Lower leg skin (tissue), 4 donors: ENCODE data around the gene ZBED4. TPM values are rescaled to one million over a fixed set of nuclear protein-coding genes. Genes with fewer than 3 reads are reported as not detected.

Experiments used
- DNase-seq, 2 donors: peaks; one replicate each; pipeline ENCODE4 v3.0.0-alpha.2; 2019; ENCODE audit warnings: low spot score in 2 of 2
- H3K4me3 ChIP-seq: fragments of 200-600 bp; sonication (generic); 2 replicates; pipeline ENCODE4 v1.5.1; 2017; ENCODE audit warnings: mild to moderate bottlenecking, low read depth; ENCODE audit not compliant: poor library complexity, severe bottlenecking
- CTCF ChIP-seq, 3 donors: fragments of 450-650 bp; IDR thresholded peaks; one replicate each; pipeline ENCODE4 v1.5.1; 2016; ENCODE audit warnings: antibody characterized with exemption in 3 of 3, mild to moderate bottlenecking in 3 of 3, moderate library complexity in 2 of 3
- POLR2A ChIP-seq, 2 donors: fragments of 450-650 bp; IDR thresholded peaks; one replicate each; pipeline ENCODE4 v1.6.1; 2016 to 2017; ENCODE audit warnings: antibody characterized with exemption in 2 of 2, mild to moderate bottlenecking in 1 of 2, moderate library complexity in 1 of 2
- WGBS, 2 donors: methylation state at CpG; one replicate each; pipeline ENCODE4 v1.1.5; 2018; 5-methylcytosine and 5-hydroxymethylcytosine counted together
- intact Hi-C: fragments of 100-400 bp; cut with DNase I; formaldehyde crosslinking; loops from one replicate; pipeline ENCODE4 v1.15.0; 2023; ENCODE audit warnings: low total_unique reads
- total RNA-seq, 4 donors: library from RNA; depleted of rRNA; stranded (reverse); fragments of >200 nt; gene quantifications; one replicate each; pipeline ENCODE4 v1.1.0, GENCODE V29; 2016

ZBED4 gene
- total RNA-seq, 4 donors from 2014 or later, result 8.6 to 11.6 (median 9.6) TPM

- no peak for DNase-seq
- no peak overlapping the region for H3K4me3 ChIP-seq
- intact Hi-C loops, result no loop called here
- WGBS, 2 donors, result 56 to 57% methylated on average over 10 of the region's 10 CpGs
- no peak for TF ChIP-seq CTCF (IDR thresholded peaks at IDR 0.05)
- TF ChIP-seq POLR2A (IDR thresholded peaks at IDR 0.05), result no peak
These were observed 28.2 kb upstream of the ZBED4 start for GRCh38 chr22:49825436-49825835.

- DNase-seq, result no peak
- TF ChIP-seq CTCF (IDR thresholded peaks at IDR 0.05) (no peak), POLR2A (IDR thresholded peaks at IDR 0.05) (no peak)
- peak overlapping the region; percentile 61 for H3K4me3 ChIP-seq
- intact Hi-C loops, result no loop called here
- WGBS, 2 donors, result 8% methylated on average over 31 of the region's 31 CpGs; no CpG with 5 or more reads in 1 of the 2 donors
These were observed 27.6 kb upstream of the ZBED4 start for GRCh38 chr22:49825944-49826602.

GRCh38 chr22:49826603-49827270 lies 26.9 kb upstream of the ZBED4 start:
- TF ChIP-seq CTCF (IDR thresholded peaks at IDR 0.05) (no peak), POLR2A (IDR thresholded peaks at IDR 0.05) (no peak)
- WGBS, 2 donors, result 0 to 1% methylated on average over 36 to 52 of the region's 86 CpGs

GRCh38 chr22:49827271-49827852 lies 26.3 kb upstream of the ZBED4 start:
- no peak for DNase-seq
- TF ChIP-seq CTCF (IDR thresholded peaks at IDR 0.05), result no peak
- TF ChIP-seq POLR2A (IDR thresholded peaks at IDR 0.05), result no peak
- H3K4me3 ChIP-seq, result peak overlapping the region; percentile 61
- intact Hi-C loops, result no loop called here
- WGBS, 2 donors, result no CpG with 5 or more reads among the region's 110 CpGs

More at GRCh38 chr22:49826603-49827270, 26.9 kb upstream of the ZBED4 start:
- intact Hi-C loops, result no loop called here
- peak in 1 of 2 donors; percentile 91 for DNase-seq
- peak overlapping the region; percentile 61 for H3K4me3 ChIP-seq

GRCh38 chr22:49827853-49828598 lies 25.6 kb upstream of the ZBED4 start, which contains the start of gene BRD1:
TSS of gene BRD1 (minus strand) at chr22:49827873. CDS start at chr22:49824317, 3,556 bp downstream.
- intact Hi-C loops, result no loop called here
- peak within 1 kb of the TSS; percentile 61 for H3K4me3 ChIP-seq
- no peak for TF ChIP-seq CTCF (IDR thresholded peaks at IDR 0.05)
- no peak for TF ChIP-seq POLR2A (IDR thresholded peaks at IDR 0.05)
- no peak for DNase-seq
- 14 to 26% methylated on average over 6 to 32 of the region's 54 CpGs for WGBS, 2 donors
